ENCODE data around the gene EDEM1. TPM values are rescaled to one million over a fixed set of nuclear protein-coding genes. Genes with fewer than 3 reads are reported as not detected.
A peak's percentile ranks its signal among the peaks of the same experiment; 100 is the strongest.

Gene EDEM1
- total RNA-seq, 1 donor from 2014 or later = 62.7 TPM

- Mint-ChIP-seq H3K9me3 (ENCODE audit: unreplicated experiment) (peaks cover 4% of the 10 kb centered on the region), H3K4me3 (ENCODE audit: unreplicated experiment) (no peak overlapping the region), H3K4me1 (ENCODE audit: low read depth, unreplicated experiment) (no peaks in the 10 kb centered on the region), H3K27me3 (ENCODE audit: low read depth, unreplicated experiment) (no peaks in the 10 kb centered on the region), H3K27ac (ENCODE audit: unreplicated experiment) (no peak overlapping the region), H3K36me3 (ENCODE audit: low read depth, unreplicated experiment) (peaks cover 3% of the 10 kb centered on the region)
- H4K20me1 ChIP-seq (ENCODE audit: insufficient read depth, low read length) = no peaks in the 10 kb centered on the region
- no peak overlapping the region for H3K27ac ChIP-seq (ENCODE audit: low read depth, low read length)
- no peaks in the 10 kb centered on the region for H3K9me3 ChIP-seq (ENCODE audit: insufficient read depth, low read depth, low read length)
- no peaks in the 10 kb centered on the region for H3K79me2 ChIP-seq (ENCODE audit: insufficient read depth, low read length)
- H2AFZ ChIP-seq (ENCODE audit: low read depth, low read length) = no peak overlapping the region
- no peak overlapping the region for H3K4me3 ChIP-seq (ENCODE audit: insufficient read depth, low read depth, low read length)
- H3K4me1 ChIP-seq (ENCODE audit: insufficient read depth, low read length) = peaks cover 3% of the 10 kb centered on the region
- H3K27me3 ChIP-seq (ENCODE audit: insufficient read depth, low read length) = no peaks in the 10 kb centered on the region
- no peaks in the 10 kb centered on the region for H3K36me3 ChIP-seq (ENCODE audit: insufficient read depth, low read length)
- no peak overlapping the region for H3K9ac ChIP-seq (ENCODE audit: low read length)
- H3K4me2 ChIP-seq (ENCODE audit: low read length) = no peak overlapping the region
- FAIRE-seq (no peak), DNase-seq (ENCODE audit: low read depth) (no peak)
- TF ChIP-seq CTCF (IDR thresholded peaks at IDR 0.05; ENCODE audit: insufficient read depth, low read depth, low read length) = no peak
- TF ChIP-seq EZH2 (IDR thresholded peaks at IDR 0.05; ENCODE audit: insufficient read depth, low read length) = no peak
Observed at GRCh38 chr3:5235655-5236054, 48.1 kb downstream of the EDEM1 start.

- no peak overlapping the region for H3K27ac Mint-ChIP-seq (ENCODE audit: unreplicated experiment)
- H3K36me3 ChIP-seq (ENCODE audit: insufficient read depth, low read length) = no peaks in the 10 kb centered on the region
- no peaks in the 10 kb centered on the region for H3K4me1 Mint-ChIP-seq (ENCODE audit: low read depth, unreplicated experiment)
- H3K36me3 Mint-ChIP-seq (ENCODE audit: low read depth, unreplicated experiment) = peaks cover 5% of the 10 kb centered on the region
- no peak for DNase-seq (ENCODE audit: low read depth)
- no peak overlapping the region for H3K4me3 Mint-ChIP-seq (ENCODE audit: unreplicated experiment)
- TF ChIP-seq EZH2 (IDR thresholded peaks at IDR 0.05; ENCODE audit: insufficient read depth, low read length) (no peak), CTCF (IDR thresholded peaks at IDR 0.05; ENCODE audit: insufficient read depth, low read depth, low read length) (no peak)
- no peaks in the 10 kb centered on the region for H3K9me3 ChIP-seq (ENCODE audit: insufficient read depth, low read depth, low read length)
- no peaks in the 10 kb centered on the region for H4K20me1 ChIP-seq (ENCODE audit: insufficient read depth, low read length)
- no peak for FAIRE-seq
- no peaks in the 10 kb centered on the region for H3K27me3 Mint-ChIP-seq (ENCODE audit: low read depth, unreplicated experiment)
- peaks cover 3% of the 10 kb centered on the region for H3K4me1 ChIP-seq (ENCODE audit: insufficient read depth, low read length)
- no peak overlapping the region for H3K4me2 ChIP-seq (ENCODE audit: low read length)
- H2AFZ ChIP-seq (ENCODE audit: low read depth, low read length) = no peak overlapping the region
- no peak overlapping the region for H3K27ac ChIP-seq (ENCODE audit: low read depth, low read length)
- no peak overlapping the region for H3K4me3 ChIP-seq (ENCODE audit: insufficient read depth, low read depth, low read length)
- H3K9ac ChIP-seq (ENCODE audit: low read length) = no peak overlapping the region
- H3K79me2 ChIP-seq (ENCODE audit: insufficient read depth, low read length) = no peaks in the 10 kb centered on the region
- H3K27me3 ChIP-seq (ENCODE audit: insufficient read depth, low read length) = no peaks in the 10 kb centered on the region
- H3K9me3 Mint-ChIP-seq (ENCODE audit: unreplicated experiment) = peaks cover 11% of the 10 kb centered on the region
Observed at GRCh38 chr3:5238545-5238944, 51.0 kb downstream of the EDEM1 start.

- Histone ChIP-seq H3K79me2 (ENCODE audit: insufficient read depth, low read length) (no peaks in the 10 kb centered on the region), H3K36me3 (ENCODE audit: insufficient read depth, low read length) (no peaks in the 10 kb centered on the region), H3K9ac (ENCODE audit: low read length) (no peak overlapping the region), H3K4me1 (ENCODE audit: insufficient read depth, low read length) (peaks cover 3% of the 10 kb centered on the region), H3K27me3 (ENCODE audit: insufficient read depth, low read length) (no peaks in the 10 kb centered on the region), H2AFZ (ENCODE audit: low read depth, low read length) (no peak overlapping the region), H3K4me2 (ENCODE audit: low read length) (peak overlapping the region; percentile 33), H3K27ac (ENCODE audit: low read depth, low read length) (no peak overlapping the region), H3K9me3 (ENCODE audit: insufficient read depth, low read depth, low read length) (no peaks in the 10 kb centered on the region), H4K20me1 (ENCODE audit: insufficient read depth, low read length) (no peaks in the 10 kb centered on the region), H3K4me3 (ENCODE audit: insufficient read depth, low read depth, low read length) (no peak overlapping the region)
- TF ChIP-seq EZH2 (IDR thresholded peaks at IDR 0.05; ENCODE audit: insufficient read depth, low read length) (no peak), CTCF (IDR thresholded peaks at IDR 0.05; ENCODE audit: insufficient read depth, low read depth, low read length) (no peak)
- H3K9me3 Mint-ChIP-seq (ENCODE audit: unreplicated experiment) = peaks cover 15% of the 10 kb centered on the region
- FAIRE-seq (no peak), DNase-seq (ENCODE audit: low read depth) (peak; percentile 95)
- H3K27ac Mint-ChIP-seq (ENCODE audit: unreplicated experiment) = no peak overlapping the region
- H3K4me3 Mint-ChIP-seq (ENCODE audit: unreplicated experiment) = no peak overlapping the region
- no peaks in the 10 kb centered on the region for H3K27me3 Mint-ChIP-seq (ENCODE audit: low read depth, unreplicated experiment)
- H3K4me1 Mint-ChIP-seq (ENCODE audit: low read depth, unreplicated experiment) = no peaks in the 10 kb centered on the region
- peaks cover 5% of the 10 kb centered on the region for H3K36me3 Mint-ChIP-seq (ENCODE audit: low read depth, unreplicated experiment)
Observed at GRCh38 chr3:5239602-5240001, 52.1 kb downstream of the EDEM1 start.
